SKM-1 (cell line): ENCODE measurements around the gene URM1.
"Not testable (repeated sequence)": the region's sequence is repeated elsewhere in the genome, so short reads cannot be mapped to it uniquely, and the experiment has no call there.

Experiments used
- DNase-seq: peaks from one replicate; lab custom pipeline; 2025; ENCODE audit not compliant: unreplicated experiment; lab: John Stamatoyannopoulos, UW

The URM1 gene

GRCh38 chr9:128406848-128407391 is 35.7 kb downstream of the URM1 start:
- no peak for DNase-seq

GRCh38 chr9:128408963-128409431 is 37.8 kb downstream of the URM1 start:
- no peak for DNase-seq

- DNase-seq, result no peak
These were observed 38.3 kb downstream of the URM1 start for GRCh38 chr9:128409450-128409849.

GRCh38 chr9:128409978-128410377 is 38.8 kb downstream of the URM1 start:
- no peak for DNase-seq

GRCh38 chr9:128411364-128412119 is 40.4 kb downstream of the URM1 start:
- DNase-seq, result no peak

GRCh38 chr9:128412120-128412790 is 41.1 kb downstream of the URM1 start:
- DNase-seq, result no peak

- not testable (repeated sequence) for DNase-seq
These were observed 42.6 kb downstream of the URM1 start for GRCh38 chr9:128413728-128414127.

GRCh38 chr9:128414461-128414860 is 43.3 kb downstream of the URM1 start:
- no peak for DNase-seq

GRCh38 chr9:128415281-128415680 is 44.1 kb downstream of the URM1 start:
- DNase-seq, result no peak

- no peak for DNase-seq
These were observed 44.8 kb downstream of the URM1 start for GRCh38 chr9:128416014-128416413.

- no peak for DNase-seq
These were observed 45.4 kb downstream of the URM1 start for GRCh38 chr9:128416432-128417019.

- DNase-seq, result no peak
These were observed 48.1 kb downstream of the URM1 start for GRCh38 chr9:128419061-128419925.

GRCh38 chr9:128420060-128420650 is 49.0 kb downstream of the URM1 start:
- peak; percentile 17 for DNase-seq

GRCh38 chr9:128420651-128421481 is 49.7 kb downstream of the URM1 start, which contains the start of gene CERCAM:
TSS of gene CERCAM (plus strand) at chr9:128420857. CDS start at chr9:128420878, 21 bp downstream.
- DNase-seq, result peak; percentile 25

- no peak for DNase-seq
These were observed 50.4 kb downstream of the URM1 start for GRCh38 chr9:128421482-128421996.

GRCh38 chr9:128422022-128422782 is 51.0 kb downstream of the URM1 start:
- not testable (repeated sequence) for DNase-seq

- no peak for DNase-seq
These were observed 51.6 kb downstream of the URM1 start for GRCh38 chr9:128422783-128423150.

GRCh38 chr9:128423356-128423755 is 52.2 kb downstream of the URM1 start:
- DNase-seq, result not testable (repeated sequence)
